GM21737 (cell line): ENCODE results near the gene TEX14.
"Not testable (repeated sequence)": the region's sequence is repeated elsewhere in the genome, so short reads cannot be mapped to it uniquely, and the experiment has no call there.

ENCODE experiments used
- ATAC-seq: cut with Tn5 transposase; IDR thresholded peaks from one replicate; pipeline ENCODE4 v1.9.1; 2021; ENCODE audit warnings: mild to moderate bottlenecking, moderate library complexity; ENCODE audit not compliant: unreplicated experiment

TEX14 gene

GRCh38 chr17:58605986-58606385 is 85.9 kb downstream of the TEX14 start:
- ATAC-seq: no peak

GRCh38 chr17:58605470-58605869 is 86.4 kb downstream of the TEX14 start:
- ATAC-seq: no peak

- ATAC-seq: no peak
Measured at GRCh38 chr17:58601976-58602375, 89.9 kb downstream of the TEX14 start.

GRCh38 chr17:58597371-58597770 is 94.5 kb downstream of the TEX14 start:
- ATAC-seq: no peak

GRCh38 chr17:58595194-58595792 is 96.6 kb downstream of the TEX14 start:
- ATAC-seq: no peak

- no peak for ATAC-seq
Measured at GRCh38 chr17:58593123-58593522, 98.7 kb downstream of the TEX14 start.

- ATAC-seq: no peak
Measured at GRCh38 chr17:58591455-58591854, 100.4 kb downstream of the TEX14 start.

GRCh38 chr17:58590377-58590776 is 101.5 kb downstream of the TEX14 start:
- no peak for ATAC-seq

- ATAC-seq: no peak
Measured at GRCh38 chr17:58587713-58588117, 104.1 kb downstream of the TEX14 start.

GRCh38 chr17:58586009-58586644 is 105.7 kb downstream of the TEX14 start:
- ATAC-seq: no peak

GRCh38 chr17:58585554-58585953 is 106.3 kb downstream of the TEX14 start:
- ATAC-seq: no peak

GRCh38 chr17:58583486-58583885 is 108.4 kb downstream of the TEX14 start:
- ATAC-seq: no peak

- ATAC-seq: not testable (repeated sequence)
Measured at GRCh38 chr17:58582718-58583117, 109.1 kb downstream of the TEX14 start.

- ATAC-seq: no peak
Measured at GRCh38 chr17:58580671-58581070, 111.2 kb downstream of the TEX14 start.

- ATAC-seq: no peak
Measured at GRCh38 chr17:58577696-58578095, 114.1 kb downstream of the TEX14 start.

GRCh38 chr17:58576679-58577367 is 115.0 kb downstream of the TEX14 start:
- ATAC-seq: no peak

GRCh38 chr17:58575511-58575910 is 116.3 kb downstream of the TEX14 start:
- ATAC-seq: no peak

- ATAC-seq: no peak
Measured at GRCh38 chr17:58574025-58574424, 117.8 kb downstream of the TEX14 start.

- ATAC-seq: no peak
Measured at GRCh38 chr17:58572846-58573245, 119.0 kb downstream of the TEX14 start.

GRCh38 chr17:58570758-58571157 is 121.1 kb downstream of the TEX14 start:
- ATAC-seq: no peak

GRCh38 chr17:58569196-58569595 is 122.6 kb downstream of the TEX14 start:
- ATAC-seq: no peak
